Activated CD8-positive, alpha-beta memory T cell treated with anti-CD3 and anti-CD28 coated beads, Interleukin-2, amount 50 U/mL, for 1 hour (primary cell): Measurements from ENCODE around the gene CATSPER4.
A peak's percentile ranks its signal among the peaks of the same experiment; 100 is the strongest.

Experiments used
- DNase-seq: peaks from one replicate; pipeline ENCODE4 v3.0.0-alpha.2; 2020; ENCODE audit errors: extremely low read depth

The CATSPER4 gene

DNA sequence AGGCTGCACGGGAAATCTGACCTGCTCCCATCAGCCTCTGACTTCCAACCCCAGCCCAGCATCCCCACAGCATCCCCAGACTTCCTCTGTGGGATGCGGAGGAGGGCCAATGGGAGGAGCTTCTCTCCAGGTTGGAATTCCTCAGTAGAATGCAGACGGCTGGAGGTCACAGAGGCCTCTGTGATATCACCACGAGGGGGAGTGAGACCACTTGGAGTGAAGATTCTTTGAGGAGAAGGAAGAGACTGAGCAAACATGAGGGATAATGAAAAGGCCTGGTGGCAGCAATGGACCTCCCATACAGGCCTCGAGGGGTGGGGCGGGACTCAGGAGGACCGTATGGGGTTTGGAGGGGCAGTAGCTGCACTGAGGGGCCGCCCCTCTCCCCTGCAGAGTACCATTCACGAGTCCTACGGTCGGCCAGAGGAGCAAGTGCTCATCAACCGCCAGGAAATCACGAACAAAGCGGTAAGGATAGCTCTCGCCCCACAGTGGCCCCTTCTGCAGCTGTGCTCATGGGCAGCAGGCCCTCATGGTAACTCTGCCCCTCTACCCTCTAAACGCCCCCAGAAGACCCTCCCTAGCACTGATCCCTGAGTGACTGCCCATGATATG, at the start of gene CATSPER4:
TSS of gene CATSPER4 (plus strand) at position 230 of the 615 bp plus-strand sequence. CDS start at position 256, 26 bp downstream.
- DNase-seq, result no peak

DNA sequence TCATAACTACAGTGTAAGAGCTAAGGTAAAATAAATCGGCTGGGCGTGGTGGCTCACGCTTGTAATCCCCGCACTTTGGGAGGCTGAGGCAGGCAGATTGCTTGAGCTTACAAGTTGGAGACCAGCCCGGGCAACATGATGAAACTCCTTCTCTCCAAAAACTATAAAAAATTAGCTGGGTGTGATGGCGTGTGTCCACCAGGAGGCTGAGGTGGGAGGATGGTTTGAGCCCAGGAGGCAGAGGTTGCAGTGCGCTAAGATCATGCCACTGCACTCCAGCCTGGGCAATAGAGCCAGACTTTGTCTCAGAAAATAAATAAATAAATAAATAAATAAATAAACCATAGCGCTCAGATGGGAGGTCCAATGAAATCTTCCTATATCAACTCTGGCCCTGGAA, 48.2 kb upstream of the CATSPER4 start:
- DNase-seq, result no peak

DNA sequence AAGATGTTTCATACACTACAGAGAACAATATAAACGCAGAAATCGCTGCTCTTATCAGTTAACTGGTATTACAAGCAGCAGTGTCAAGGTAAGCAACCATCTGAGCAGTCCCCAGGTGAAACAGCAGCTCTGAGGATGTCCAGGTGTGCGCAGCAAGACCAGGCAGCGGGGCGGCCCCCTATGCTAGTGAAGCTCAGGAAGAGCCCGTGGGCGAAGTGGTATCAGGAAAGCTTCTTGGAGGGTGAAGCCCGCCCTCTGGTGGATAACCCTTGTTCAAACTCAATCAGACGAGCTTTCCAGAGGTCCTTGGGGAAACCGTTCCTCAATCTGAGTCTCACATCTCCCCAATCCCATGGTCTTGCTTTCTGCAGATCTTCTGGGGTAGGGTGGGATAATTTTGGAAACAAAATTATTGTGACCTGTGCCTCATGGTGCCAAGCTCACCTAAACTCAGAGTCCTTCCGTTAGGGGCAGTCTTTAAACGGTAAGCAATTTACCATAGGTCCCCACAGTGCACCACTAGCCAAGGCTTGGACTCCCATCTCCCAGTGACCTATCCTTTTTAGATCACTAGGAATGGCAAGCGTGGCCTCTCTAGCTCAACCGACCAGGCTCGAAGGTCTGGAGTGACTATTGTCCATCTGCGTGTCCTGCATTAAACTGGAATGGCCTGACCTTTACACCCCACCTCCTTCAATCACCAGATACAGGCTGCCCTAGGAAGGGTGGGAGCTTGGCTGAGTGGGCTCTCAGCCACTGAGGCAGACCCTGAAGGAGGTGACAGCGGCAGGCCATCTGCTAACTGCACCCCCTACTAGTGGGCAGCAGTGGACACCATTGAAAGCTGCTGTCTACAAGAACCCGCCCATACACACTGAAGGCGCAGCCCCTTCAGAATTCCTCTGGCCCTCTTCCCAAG, 45.1 kb upstream of the CATSPER4 start:
- peak; percentile 68 for DNase-seq

DNA sequence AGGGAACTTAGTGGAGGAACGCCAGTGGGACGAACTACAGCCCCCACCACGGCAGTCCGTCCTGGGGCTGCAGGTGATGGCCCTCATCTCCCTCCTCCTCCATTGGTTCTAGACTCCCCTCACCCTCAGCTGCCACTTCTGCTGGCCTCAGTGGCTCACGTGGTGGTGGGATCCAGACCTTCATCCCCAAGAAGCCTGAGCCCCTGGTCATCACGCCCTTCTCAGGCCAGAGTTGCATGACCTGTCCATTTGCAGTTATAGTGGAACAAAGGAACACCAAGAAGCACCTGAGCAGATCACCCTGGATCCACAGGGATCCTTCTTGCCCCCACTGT, 44.5 kb upstream of the CATSPER4 start:
- no peak for DNase-seq

DNA sequence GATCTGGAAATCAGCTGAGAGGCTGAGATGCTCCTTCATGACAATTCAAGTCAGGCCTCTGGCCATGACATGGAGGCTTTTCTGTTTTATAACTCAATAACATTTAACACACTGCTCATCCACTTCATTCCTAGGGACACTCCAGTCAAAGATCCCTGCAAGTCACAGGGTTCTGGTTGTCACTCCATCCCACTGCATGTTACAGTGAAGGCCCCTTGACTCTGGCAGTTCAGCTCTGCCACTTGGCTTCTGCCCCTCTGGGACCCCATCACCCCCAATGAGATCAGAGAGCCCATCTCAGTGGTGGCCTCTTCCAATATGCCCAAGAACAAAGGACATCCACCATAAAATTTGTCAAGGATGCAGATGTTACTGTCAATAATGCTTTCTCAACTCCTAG, 41.5 kb upstream of the CATSPER4 start:
- DNase-seq, result no peak

DNA sequence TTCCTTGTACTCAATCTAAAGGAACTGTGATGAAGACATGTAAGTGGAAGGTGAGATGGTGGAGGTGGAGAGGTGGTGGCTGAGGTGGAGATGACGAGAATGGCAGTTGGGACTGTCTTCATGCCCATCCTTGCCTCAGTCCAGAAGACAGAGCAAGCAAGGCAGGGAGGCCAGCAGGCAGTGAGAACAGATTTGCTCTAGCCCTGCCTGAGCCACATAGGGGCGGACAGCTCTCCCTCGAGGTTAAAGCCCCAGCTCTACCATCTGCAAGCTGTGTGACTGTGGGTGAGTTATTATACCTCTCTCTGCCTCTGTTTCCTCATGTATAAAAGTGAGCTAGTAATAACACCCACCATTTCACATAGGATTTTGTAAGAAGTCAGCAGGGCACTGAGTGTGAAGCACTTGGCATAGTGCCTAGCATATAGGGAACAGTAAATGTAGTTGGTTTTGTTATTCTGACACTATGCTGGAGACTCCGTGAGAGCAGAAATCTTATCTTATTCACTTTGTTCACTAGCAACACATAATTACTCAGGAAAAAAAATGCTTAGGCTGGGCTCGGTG, 36.4 kb upstream of the CATSPER4 start:
- no peak for DNase-seq

DNA sequence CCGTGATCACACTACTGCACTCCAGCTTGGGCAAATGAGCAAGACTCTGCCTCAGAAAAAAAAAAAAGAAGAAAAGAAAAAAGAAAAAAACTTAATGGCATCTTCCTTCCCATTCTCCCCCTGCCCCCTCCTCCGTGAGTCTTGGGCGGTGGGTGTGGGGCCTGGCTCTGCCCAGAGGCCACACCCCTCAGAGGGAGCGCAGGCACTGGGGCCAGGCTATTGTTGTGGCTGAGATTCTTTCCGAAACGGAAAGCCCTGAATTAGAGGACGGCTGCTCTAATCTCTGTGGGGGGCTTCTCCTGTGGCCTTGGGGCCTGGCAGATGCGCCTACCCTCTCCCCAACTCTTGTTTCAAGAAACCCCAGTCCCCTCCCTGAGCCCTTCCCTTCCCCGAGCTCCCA, 35.7 kb upstream of the CATSPER4 start:
- no peak for DNase-seq

DNA sequence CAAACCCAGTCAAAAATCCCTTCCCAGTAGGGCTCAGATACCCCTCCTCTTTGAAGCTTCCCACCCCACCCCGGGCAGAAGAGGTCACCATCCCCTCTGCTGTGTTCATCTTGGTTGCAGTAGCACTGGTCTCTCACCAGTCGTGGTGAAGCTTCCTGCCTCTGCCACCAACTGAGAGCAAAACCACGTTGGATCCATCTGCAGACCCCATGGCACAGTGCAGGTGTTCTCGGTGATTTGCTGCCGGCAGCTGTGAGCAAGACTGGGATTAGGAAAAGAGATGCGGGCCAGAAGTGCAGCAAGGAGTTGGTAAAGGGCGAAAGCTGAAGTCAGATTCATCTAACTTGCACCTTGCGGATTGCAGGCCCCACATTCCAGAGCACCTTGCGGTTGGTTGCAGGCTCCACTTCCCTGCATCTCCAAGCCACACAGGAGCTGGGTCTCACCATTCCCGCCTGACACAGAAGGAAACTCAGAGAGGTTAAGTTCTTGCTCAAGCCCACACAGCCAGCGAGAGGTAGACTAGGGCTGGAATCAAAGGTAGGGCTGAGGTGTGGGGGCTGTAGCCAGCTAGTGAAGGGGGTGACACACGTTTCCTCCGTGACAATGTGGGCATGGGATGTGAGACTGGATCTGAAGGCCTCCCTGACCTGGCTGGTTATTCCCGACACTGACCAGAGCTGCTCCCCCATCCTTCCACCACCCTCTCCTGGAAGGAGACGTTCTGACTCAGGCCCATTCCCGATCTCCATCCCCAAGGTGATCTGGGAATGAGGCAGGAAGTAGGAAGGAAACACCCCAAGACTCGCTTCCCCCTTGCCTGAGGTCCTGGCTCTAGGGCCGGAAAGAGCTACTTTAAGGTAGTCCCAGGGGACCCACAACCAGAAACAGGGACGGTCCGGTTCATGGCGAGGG, 34.8 kb upstream of the CATSPER4 start:
- DNase-seq, result no peak

DNA sequence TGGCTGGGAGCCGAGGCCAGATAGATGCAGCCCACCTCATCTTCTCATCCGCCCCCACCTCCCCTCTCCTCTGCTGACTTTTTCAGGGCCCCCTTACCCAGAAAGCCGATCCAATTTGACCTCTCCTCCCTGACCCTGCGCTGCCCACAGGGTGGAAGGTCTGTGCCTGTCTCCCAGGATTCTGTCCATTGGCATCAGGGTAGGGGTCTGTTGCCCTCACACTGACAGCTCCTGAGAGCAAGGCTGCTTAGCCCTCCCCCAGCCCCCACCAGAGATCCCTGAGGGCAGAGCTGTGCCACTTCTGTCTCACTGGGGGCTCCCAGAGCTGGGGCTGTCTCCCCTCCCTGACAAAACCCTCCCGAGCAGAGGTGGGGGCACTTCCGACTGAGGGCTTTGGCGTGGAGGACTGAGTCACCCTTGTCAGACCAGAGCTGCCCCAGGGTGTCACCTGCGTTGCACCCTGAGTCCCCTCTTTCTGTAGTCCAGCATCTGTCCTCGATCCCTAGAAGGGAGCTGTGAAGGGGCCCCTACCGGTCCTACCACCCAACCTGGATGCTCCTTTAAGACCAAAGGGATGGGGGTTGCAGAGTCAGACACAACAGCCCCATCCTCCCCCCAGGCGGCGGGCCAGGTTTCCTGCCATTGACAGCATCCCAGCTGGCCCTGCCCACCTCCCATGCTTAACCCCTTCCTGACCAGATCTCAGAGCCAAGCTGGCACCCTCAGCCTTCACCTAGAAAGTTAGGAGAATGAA, 33.9 kb upstream of the CATSPER4 start:
- no peak for DNase-seq

DNA sequence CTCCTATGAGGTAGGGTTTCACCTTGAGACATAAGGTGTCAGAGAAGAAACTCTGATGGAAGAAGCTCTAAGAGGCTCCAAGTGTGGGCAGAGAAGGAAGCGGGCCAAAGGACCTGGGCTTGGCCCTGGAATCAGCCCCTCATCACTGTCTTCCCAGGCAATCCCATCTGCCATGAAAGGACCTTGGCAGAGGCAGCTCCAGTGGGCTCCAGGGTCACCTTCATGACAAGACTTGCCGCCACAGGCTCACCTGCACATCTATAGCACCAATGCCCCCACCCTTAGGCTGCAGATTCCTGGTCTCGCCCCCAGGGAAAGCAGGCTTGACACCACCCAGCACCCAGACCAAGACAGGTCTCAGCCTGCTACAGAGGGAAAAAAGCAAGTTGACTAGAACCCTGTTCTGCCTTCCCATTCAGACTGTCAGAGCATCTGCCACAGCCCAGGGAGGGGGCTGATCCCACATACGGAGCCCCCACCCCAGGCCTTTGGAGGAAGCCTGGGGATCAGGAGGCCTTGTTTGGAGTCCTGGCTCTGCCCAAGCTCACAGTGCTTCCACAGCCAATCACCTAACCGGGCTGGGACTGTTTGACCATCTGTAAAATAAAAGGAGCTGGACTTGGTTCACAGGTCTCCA, 32.0 kb upstream of the CATSPER4 start:
- no peak for DNase-seq

DNA sequence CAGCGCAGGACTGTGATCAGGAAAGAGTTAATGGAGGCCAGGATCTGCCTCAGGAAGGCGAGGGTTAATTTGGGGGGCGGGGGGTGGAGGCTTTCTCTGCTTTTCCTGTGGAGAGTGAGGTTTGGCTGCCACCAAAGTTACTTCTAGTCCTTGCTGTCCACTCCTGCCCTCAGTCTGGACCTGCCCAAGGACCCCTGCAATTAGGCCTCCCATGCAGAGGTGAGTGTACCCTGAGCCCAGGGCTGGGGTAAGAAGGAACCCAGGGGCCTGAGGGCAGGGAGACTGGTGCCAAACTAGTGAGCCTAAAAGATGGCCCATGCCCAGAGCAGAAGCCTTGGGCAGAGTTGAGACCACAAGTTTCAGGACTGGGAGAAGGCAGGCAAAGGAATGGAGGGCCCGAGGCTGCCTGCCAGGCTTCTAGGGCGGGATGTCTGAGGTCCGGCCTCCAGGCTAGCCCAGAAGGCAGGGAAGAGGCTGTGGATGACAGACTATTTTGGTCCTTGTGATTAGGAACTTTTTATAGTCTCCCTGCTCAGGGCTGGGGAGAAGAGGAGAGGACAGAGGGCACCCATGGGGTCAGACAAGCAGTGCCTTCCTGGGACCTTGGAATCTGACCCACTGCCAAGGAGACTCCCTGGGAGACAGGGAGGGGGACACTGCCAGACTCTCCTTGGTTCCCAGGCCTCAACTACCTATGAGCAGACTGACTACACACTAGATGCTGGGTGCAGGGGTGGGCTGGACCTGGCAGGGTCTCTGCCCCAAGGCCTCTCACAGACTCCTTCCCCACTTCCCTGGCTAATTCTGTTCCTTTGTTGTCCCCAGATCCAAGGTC, 31.3 kb upstream of the CATSPER4 start, which contains the start of gene FAM110D:
TSS of gene FAM110D (plus strand) at position 172 of the 835 bp plus-strand sequence. CDS start 2,213 bp downstream, outside the sequence.
- DNase-seq, result no peak

DNA sequence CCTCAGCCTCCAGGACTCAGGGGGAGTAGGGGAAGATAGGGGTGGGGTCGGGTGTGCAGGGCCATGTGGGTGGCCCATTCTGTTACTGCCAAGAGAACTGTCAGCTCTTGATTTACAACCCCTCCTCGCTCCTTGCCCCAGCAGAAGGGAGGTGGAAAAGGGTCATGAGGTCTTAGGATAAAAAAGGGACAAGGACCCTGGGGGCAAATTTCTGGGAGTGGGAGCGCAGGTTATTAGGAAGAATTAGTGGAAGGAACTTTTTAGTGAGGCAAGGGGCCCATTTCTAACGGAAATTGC, 30.7 kb upstream of the CATSPER4 start:
- DNase-seq, result no peak

DNA sequence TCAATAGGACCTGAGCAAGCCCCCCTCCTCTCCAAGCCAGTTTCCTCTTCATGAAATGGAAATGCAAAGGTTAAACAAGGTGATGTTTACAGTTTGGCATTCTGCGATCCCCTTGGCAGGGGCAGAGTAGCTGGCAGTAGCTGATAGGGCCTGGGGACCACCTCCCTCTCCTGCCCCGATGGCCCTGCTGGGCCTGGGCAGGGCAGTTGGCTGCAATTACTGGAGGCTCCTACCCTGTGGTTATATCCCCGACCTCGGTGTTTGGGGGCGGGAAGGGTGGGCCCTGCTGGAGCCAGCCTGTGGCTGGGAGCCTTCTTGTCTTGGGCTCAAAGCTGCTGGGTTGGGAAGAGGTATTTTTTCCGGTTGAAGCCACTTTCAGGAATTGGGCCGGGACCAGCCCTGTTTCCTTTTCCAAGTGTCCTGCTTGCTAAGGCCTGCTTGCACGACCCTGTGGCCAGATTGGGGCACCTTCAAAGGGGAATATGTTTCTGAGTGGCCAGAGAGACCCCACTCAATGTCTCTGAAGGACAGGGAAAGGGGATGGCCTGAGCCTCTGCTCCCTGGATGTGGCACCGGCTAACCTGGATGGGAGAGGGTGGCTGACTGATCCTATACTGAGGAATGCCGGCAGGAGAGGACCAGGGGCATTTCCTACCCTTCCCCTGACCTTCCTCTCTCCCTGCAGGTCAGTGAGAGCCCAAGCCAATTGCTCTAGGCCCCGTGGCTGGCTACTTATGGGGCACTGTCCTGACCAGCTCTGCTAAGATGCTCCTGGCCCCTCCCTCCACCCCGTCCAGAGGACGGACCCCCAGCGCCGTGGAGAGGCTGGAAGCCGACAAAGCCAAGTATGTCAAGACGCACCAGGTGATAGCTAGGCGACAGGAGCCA, 29.6 kb upstream of the CATSPER4 start:
- DNase-seq, result no peak

DNA sequence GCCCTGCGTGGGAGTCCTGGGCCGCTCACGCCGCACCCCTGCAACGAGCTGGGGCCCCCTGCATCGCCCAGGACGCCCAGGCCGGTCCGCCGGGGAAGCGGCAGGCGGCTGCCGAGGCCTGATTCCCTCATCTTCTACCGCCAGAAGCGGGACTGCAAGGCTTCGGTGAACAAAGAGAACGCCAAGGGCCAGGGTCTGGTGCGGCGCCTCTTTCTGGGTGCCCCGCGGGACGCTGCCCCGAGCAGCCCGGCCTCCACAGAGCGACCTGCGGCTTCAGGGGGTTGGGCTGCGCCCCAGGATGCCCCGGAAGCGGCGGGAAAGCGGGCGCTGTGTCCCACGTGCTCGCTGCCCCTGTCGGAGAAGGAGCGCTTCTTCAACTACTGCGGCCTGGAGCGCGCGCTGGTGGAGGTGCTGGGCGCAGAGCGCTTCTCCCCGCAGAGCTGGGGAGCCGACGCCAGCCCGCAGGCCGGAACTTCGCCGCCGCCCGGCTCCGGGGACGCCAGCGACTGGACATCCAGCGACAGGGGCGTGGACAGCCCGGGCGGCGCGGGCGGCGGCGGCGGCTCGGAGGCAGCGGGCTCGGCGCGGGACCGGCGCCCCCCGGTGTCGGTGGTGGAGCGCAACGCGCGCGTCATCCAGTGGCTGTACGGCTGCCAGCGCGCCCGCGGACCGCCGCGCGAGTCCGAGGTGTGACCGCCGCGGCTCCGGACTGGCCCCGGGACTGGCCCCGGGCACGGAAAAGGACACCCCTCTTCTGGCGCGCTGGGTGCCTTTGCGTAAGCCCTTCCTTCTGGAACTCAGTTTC, 28.8 kb upstream of the CATSPER4 start:
- no peak for DNase-seq

DNA sequence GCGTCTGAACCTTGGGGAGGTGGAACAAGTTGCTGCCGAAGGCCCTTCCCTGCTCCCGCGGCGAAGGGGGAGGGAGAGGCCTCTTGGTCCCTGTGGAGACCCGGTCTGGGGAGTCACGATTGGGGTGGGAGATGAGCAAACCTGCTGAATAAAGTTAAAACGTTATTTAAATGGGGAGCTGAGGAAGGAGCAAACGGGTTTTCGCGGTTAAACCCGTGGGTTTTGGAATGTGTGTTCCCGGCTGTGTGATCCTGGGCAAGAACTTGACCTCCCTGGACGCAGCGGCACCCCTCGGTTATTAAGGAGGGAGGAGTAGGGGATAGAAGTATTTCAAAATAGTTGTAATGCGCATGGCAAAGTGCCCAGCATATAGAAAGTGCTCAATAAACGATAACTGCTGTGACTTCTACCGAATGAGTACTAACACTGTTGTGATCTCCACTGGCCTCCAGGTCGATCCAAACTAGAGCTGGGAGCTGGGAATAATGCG, 28.1 kb upstream of the CATSPER4 start:
- no peak for DNase-seq

DNA sequence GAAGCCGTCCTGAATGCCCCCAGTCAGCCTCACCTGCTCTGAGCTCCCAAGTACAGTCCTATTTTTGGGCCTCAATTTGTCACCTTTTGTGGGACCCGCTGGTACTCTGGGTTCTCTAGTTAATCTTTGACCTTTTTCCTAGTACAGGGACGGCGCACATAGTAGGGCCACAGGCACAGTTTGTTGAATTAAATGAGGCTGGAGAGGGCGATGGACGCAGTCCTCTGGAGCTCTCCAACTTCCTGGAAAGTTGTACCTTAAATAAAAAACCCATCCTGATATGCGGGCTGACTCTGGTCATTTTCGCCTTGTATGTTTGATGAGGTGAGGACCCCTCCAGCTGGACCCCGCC, 26.7 kb upstream of the CATSPER4 start:
- no peak for DNase-seq

DNA sequence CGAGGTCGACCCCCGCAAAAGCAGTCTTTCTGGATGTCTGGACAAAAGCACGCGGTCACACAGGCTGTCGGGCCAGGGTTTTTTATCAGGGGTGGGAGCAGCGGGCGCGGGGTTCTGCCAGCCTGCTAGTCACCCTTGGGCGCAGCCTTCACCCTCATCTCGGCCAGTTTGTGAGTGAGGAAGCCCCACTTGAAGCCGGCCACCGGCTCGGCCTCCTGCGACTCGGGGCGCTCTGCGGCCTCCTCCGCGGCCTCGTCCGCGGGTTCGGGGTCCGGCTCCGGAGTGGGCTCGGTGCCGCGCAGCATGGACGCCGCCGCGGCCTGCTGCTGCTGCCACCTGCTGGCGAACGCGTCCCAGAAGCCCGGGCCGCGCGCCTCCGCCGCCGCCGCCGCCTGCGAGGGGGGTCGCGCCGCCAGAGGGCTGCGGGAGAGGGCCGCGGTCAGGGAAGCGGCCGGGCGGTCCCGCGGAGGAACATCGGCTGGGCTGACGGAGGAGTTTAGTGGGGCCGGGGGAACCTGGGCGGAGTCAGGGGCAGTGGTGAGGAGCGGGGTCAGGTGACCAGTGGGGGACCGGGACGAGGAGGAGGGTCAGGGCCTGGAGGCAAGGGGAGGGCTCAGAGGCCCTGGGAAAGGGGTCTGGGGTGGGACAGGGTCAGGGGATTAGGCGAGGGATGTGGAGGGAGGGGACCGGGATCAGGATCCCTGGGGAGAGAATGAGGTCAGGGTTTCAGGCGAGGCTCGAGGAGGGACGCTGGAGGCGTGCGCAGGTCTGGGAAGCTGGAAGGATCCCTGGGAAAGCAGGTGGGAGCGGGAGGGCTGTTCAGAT, 26.2 kb upstream of the CATSPER4 start:
- no peak for DNase-seq
